GM19455 (cell line): Measurements from ENCODE around the gene PAXIP1.
"Not testable (repeated sequence)": the region's sequence is repeated elsewhere in the genome, so short reads cannot be mapped to it uniquely, and the experiment has no call there.

Source experiments
- ATAC-seq: cut with Tn5 transposase; IDR thresholded peaks from one replicate; pipeline ENCODE4 v1.9.1; 2021; ENCODE audit not compliant: unreplicated experiment

PAXIP1 gene

GRCh38 chr7:154950960-154951359 lies 52.0 kb downstream of the PAXIP1 start:
- no peak for ATAC-seq

- ATAC-seq, result no peak
These were observed 55.3 kb downstream of the PAXIP1 start for GRCh38 chr7:154947604-154948003.

- no peak for ATAC-seq
These were observed 56.8 kb downstream of the PAXIP1 start for GRCh38 chr7:154946166-154946565.

DNA sequence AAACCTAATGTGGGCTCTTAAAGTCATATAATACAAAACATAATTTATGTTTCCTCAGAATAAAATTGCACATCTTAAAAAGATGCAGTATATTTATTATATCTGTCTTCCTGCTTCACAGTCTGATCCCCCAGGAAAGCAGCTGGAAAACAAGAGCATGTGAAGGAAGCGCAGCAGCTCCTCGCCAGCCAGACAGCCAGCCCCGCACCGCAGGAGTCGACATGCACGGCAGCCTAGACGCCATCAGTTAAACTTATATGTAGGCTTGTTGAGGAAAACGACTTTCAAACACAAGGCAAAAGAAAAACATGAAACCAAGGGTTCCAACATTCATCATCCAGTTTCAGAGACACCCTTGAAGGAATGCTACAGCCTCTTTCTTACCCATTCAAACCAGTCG lies 59.0 kb downstream of the PAXIP1 start:
- no peak for ATAC-seq

- ATAC-seq, result no peak
These were observed 60.2 kb downstream of the PAXIP1 start for GRCh38 chr7:154942691-154943090.

GRCh38 chr7:154937837-154938236 lies 65.1 kb downstream of the PAXIP1 start:
- no peak for ATAC-seq

GRCh38 chr7:154934353-154934952 lies 68.5 kb downstream of the PAXIP1 start:
- not testable (repeated sequence) for ATAC-seq

GRCh38 chr7:154931906-154932305 lies 71.0 kb downstream of the PAXIP1 start:
- no peak for ATAC-seq

- ATAC-seq, result no peak
These were observed 73.8 kb downstream of the PAXIP1 start for GRCh38 chr7:154929006-154929726.

GRCh38 chr7:154928136-154929005 lies 74.6 kb downstream of the PAXIP1 start:
- ATAC-seq, result peak; percentile 89

GRCh38 chr7:154927624-154928125 lies 75.2 kb downstream of the PAXIP1 start:
- ATAC-seq, result peak; percentile 54

- not testable (repeated sequence) for ATAC-seq
These were observed 80.5 kb downstream of the PAXIP1 start for GRCh38 chr7:154922472-154922871.

GRCh38 chr7:154919344-154920225 lies 83.3 kb downstream of the PAXIP1 start:
- ATAC-seq, result no peak

GRCh38 chr7:154918741-154919140 lies 84.2 kb downstream of the PAXIP1 start:
- no peak for ATAC-seq

- no peak for ATAC-seq
These were observed 84.7 kb downstream of the PAXIP1 start for GRCh38 chr7:154918266-154918665.

DNA sequence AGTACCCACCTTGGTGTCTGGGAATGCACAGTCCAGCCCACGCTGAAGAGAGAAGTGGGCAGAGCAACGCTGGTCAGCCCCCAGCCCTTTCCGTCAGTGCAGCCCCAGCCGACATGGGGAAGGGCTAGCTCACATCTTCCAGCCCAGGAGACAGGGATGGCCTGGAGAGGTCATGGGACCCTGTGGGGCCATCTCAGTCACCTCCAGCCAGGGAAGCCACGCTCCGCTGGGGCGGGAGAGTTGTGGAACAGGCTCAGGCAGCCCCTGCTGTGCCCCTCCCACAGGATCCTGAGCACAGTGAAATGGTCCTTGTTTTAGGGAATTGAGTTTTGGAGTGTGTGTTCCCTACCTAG lies 85.1 kb downstream of the PAXIP1 start:
- ATAC-seq, result no peak

DNA sequence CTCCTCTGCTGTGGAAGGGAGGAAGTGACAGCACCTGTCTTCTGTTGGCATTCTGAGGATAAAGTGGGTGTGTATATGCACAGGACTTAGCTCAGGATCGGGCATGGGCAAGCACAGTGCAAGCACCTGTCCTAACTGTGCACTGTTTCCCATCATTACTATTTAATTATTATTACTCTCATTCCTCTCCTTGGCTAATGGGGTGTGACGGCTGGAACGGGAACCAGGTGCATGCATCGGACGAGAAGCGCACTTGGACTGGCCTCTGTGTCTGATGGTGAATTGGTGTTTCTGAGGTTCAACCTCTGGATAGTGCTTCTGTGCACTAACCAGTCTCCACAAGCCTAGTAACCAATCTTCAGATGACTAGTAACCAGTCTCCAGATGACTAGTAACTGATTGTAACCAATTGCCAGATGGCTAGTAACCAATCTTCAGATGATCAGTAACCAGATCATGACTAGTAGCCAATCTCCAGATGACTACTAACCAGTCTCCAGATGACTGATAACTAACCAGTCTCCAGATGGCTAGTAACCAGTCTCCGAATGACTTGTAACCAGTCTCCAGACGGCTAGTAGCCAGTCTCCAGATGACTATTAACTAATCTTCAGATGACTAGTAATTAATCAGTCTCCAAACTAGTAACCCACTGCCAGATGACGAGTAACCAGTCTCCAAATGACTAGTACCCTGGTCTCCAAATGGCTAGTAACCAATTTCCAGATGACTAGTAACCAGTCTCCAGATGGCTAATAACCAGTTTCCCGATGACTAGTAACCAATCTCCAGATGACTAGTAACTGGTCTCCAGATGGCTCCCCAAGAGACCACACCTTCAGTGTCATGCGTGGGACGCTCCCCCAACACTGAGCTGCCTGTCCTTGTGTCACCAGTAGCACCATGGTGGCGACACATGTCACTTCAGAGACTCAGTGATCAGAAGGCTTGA lies 85.8 kb downstream of the PAXIP1 start:
- no peak for ATAC-seq

DNA sequence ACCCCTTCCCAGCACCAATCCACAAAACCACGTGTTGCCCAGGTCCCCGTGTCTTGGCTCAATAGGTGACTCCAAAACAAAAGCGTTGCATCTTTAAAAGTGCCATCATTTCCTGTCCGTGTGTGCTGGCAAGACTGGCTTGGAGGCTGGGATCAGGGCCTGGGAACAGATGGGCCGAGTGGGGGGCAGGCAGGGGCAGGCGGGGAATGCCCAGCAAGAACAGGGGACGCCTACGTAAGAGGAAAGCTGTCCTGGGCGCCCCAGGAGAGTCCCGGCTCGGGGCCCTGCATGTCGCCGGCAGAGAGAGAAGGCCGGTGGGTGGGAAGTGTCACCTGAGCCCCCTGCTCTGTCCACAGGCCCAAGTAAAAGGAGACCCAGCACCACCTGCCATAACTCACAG lies 86.5 kb downstream of the PAXIP1 start:
- no peak for ATAC-seq

DNA sequence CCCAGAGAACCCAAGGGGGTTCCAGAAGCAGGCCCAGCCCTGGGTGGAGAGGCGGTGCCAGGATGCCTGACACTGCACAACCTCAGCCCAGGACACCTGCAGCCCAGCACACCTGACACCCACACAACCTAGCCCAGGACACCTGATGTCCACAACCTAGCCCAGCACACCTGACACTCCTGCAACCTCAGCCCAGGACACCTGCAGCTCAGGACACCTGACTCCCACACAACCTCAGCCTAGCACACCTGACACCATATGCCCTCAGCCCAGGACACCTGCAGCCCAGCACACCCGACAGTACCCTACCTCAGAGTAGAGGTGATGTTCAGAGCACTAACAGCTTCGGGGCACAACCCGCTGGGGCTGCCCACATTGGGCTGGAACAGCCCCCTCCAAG lies 87.3 kb downstream of the PAXIP1 start:
- ATAC-seq, result no peak

DNA sequence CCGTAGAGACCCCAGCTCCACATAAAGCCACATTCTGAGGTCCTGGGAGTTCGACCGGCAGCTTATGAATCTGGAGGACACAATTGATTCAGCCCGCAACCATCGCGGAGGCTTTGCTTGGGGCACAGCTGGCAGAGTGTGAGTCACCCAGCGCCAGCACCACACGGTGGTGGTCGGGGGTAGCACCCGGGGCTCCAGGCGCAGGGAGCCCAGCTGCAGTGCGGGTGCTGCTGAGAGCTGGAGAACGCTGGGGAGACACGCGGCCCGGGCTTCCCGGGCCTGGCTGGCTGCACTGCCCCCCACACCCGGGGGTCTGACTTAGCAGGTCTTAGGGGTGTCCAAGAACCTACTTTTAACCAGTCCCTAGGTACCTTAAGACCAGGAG lies 87.9 kb downstream of the PAXIP1 start:
- no peak for ATAC-seq
